ENCODE data around the gene RNU6-8.

The RNU6-8 gene

GRCh38 chr14:32193532-32193931 is 9.5 kb downstream of the RNU6-8 start:
- no peak overlapping the region for H3K4me3 ChIP-seq (ENCODE audit: low read depth, low read length)
- POLR2A ChIA-PET: no interaction called here
- H3K27ac ChIP-seq (ENCODE audit: extremely low read depth, low read depth, low read length): no peak overlapping the region
- CTCF ChIA-PET: no interaction called here
- no peaks in the 10 kb centered on the region for H3K36me3 ChIP-seq (ENCODE audit: control insufficient read depth in 2 of 2, insufficient read depth in 1 of 2, low read length in 2 of 2)
- H3K9me3 ChIP-seq (ENCODE audit: control insufficient read depth, insufficient read depth, low read depth, low read length): no peaks in the 10 kb centered on the region
- H3K4me1 ChIP-seq (ENCODE audit: control insufficient read depth, insufficient read depth, low read length): 0 out of 2 replicates have a peak, but pooled peaks cover 5% of the 10 kb centered on the region
- no peak for TF ChIP-seq ZNF248 (tag by site-specific recombination; IDR thresholded peaks at IDR 0.05)
- TF ChIP-seq ZNF623 (tag by site-specific recombination; IDR thresholded peaks at IDR 0.05): no peak
- TF ChIP-seq PRDM10 (tag by site-specific recombination; IDR thresholded peaks at IDR 0.05): no peak
- TF ChIP-seq PRDM6 (tag by site-specific recombination; IDR thresholded peaks at IDR 0.05): no peak
- TF ChIP-seq ZNF658 (tag by site-specific recombination; IDR thresholded peaks at IDR 0.05): no peak
- no peak for TF ChIP-seq ZNF324 (tag by site-specific recombination; IDR thresholded peaks at IDR 0.05)
- no peak for TF ChIP-seq ZNF146 (tag by site-specific recombination; IDR thresholded peaks at IDR 0.05)
- TF ChIP-seq ZNF366 (tag by site-specific recombination; conservative IDR thresholded peaks at IDR 0.05): no peak
- no peak for TF ChIP-seq ZFP3 (tag by site-specific recombination; IDR thresholded peaks at IDR 0.05; ENCODE audit: low read depth)
- TF ChIP-seq SALL2 (tag by site-specific recombination; IDR thresholded peaks at IDR 0.05; ENCODE audit: borderline replicate concordance): no peak
- no peak for TF ChIP-seq ZBTB6 (tag by site-specific recombination; IDR thresholded peaks at IDR 0.05)
- TF ChIP-seq ZNF302 (tag by site-specific recombination; IDR thresholded peaks at IDR 0.05; ENCODE audit: low read depth): no peak
- no peak for TF ChIP-seq ZNF426 (tag by site-specific recombination; IDR thresholded peaks at IDR 0.05)
- no peak for TF ChIP-seq GLIS2 (tag by site-specific recombination; IDR thresholded peaks at IDR 0.05)
- TF ChIP-seq ZBTB44 (tag by site-specific recombination; IDR thresholded peaks at IDR 0.05): no peak
- no peak for TF ChIP-seq ZNF571 (tag by site-specific recombination; IDR thresholded peaks at IDR 0.05)
- no peak for TF ChIP-seq ZNF394 (tag by site-specific recombination; IDR thresholded peaks at IDR 0.05; ENCODE audit: borderline replicate concordance)
- no peak for TF ChIP-seq ZNF837 (tag by site-specific recombination; IDR thresholded peaks at IDR 0.05)
- TF ChIP-seq ZNF26 (tag by site-specific recombination; IDR thresholded peaks at IDR 0.05): no peak

All from HEK293 (cell line).